A673 (cell line): ENCODE measurements around the gene GNL3. TPM values are rescaled to one million over a fixed set of nuclear protein-coding genes. Genes with fewer than 3 reads are reported as not detected.

ENCODE experiments used
- BruUV-seq: library from RNA; stranded (reverse); fragments of 400-500 nt; replicated peaks from 2 replicates; lab custom pipeline; 2021; lab: Mats Ljungman, UMichigan
- CTCF ChIA-PET: fragments of 300-600 bp; sonication (Branson Sonifier 250); formaldehyde crosslinking; loops from one replicate; lab custom pipeline; 2022; ENCODE audit warnings: antibody characterized with exemption; lab: Charles Lee
- POLR2A ChIA-PET: fragments of 300-600 bp; sonication (Branson Sonifier 250); formaldehyde crosslinking; loops from one replicate; lab custom pipeline; 2022; ENCODE audit warnings: antibody characterized with exemption; ENCODE audit not compliant: low non-redundant PET; lab: Charles Lee
- DNase-seq: peaks from one replicate; pipeline ENCODE4 v3.0.0-alpha.2; 2015; ENCODE audit warnings: low spot score
- H3K27ac ChIP-seq: fragments of 200-600 bp; sonication (generic); 2 replicates; pipeline ENCODE4 v1.5.1; 2016; ENCODE audit warnings: mixed run types, low read depth, mild to moderate bottlenecking, mixed read lengths, antibody characterized with exemption, low read length; ENCODE audit not compliant: poor library complexity, severe bottlenecking
- H3K27me3 ChIP-seq: fragments of 200-600 bp; sonication (generic); replicated peaks from 2 replicates; pipeline ENCODE4 v1.6.1; 2017; ENCODE audit warnings: mixed run types, low read depth, mild to moderate bottlenecking, mixed read lengths, antibody characterized with exemption, low read length; ENCODE audit not compliant: insufficient read depth, poor library complexity
- H3K36me3 ChIP-seq: fragments of 200-600 bp; sonication (generic); 2 replicates; pipeline ENCODE4 v1.6.1; 2016; ENCODE audit warnings: mixed run types, mild to moderate bottlenecking, mixed read lengths, antibody characterized with exemption, low read length; ENCODE audit not compliant: insufficient read depth, poor library complexity, severe bottlenecking
- H3K4me1 ChIP-seq: fragments of 200-600 bp; sonication (generic); 2 replicates; pipeline ENCODE4 v1.6.1; 2017; ENCODE audit warnings: mixed run types, mild to moderate bottlenecking, mixed read lengths, antibody characterized with exemption, low read length; ENCODE audit not compliant: insufficient read depth, poor library complexity, severe bottlenecking
- H3K4me3 ChIP-seq: fragments of 200-600 bp; sonication (generic); 2 replicates; pipeline ENCODE4 v1.5.1; 2016; ENCODE audit warnings: low read depth, mixed run types, mild to moderate bottlenecking, mixed read lengths, low read length; ENCODE audit not compliant: poor library complexity, severe bottlenecking
- H3K9me3 ChIP-seq: fragments of 200-600 bp; sonication (generic); 2 replicates; pipeline ENCODE4 v1.6.1; 2016; ENCODE audit warnings: mixed run types, low read depth, mild to moderate bottlenecking, mixed read lengths, antibody characterized with exemption, low read length; ENCODE audit not compliant: poor library complexity, severe bottlenecking
- EZH2 ChIP-seq: fragments of 200-600 bp; sonication (generic); IDR thresholded peaks from 2 replicates; pipeline ENCODE4 v1.6.1; 2017; ENCODE audit warnings: borderline replicate concordance, low read depth, mild to moderate bottlenecking, mixed read lengths, antibody characterized with exemption, low read length; ENCODE audit not compliant: poor library complexity, severe bottlenecking
- intact Hi-C: fragments of 100-400 bp; cut with micrococcal nuclease; formaldehyde crosslinking; loops from one replicate; pipeline ENCODE4 v1.10.0; 2022; ENCODE audit not compliant: unreplicated experiment
- total RNA-seq: library from RNA; stranded (reverse); gene quantifications from 2 replicates; pipeline ENCODE4 v1.2.3, GENCODE V29; 2021
- TF ChIP-seq, protein P1 (sequence below): fragments of 300-800, 200-600 bp; sonication (generic); conservative IDR thresholded peaks from 2 replicates; pipeline ENCODE4 v1.5.1; 2017; ENCODE audit warnings: low read depth, mild to moderate bottlenecking, antibody characterized with exemption, low read length, moderate library complexity, mixed read lengths

The GNL3 gene
- total RNA-seq, 1 experiment from 2014 or later: 110 TPM

DNA sequence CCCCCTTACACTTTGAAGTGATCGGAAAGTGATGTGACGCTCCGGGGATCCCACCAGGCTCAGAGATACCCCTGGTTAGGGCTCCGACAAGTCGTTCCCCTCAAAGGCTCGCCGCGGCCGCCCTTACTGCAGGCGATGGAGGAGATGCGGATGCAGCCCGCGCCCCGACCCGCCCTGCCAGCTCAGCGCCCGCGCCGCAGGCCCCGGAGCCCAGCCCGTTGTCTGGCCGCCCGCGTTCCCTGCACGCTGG, 19.5 kb downstream of the GNL3 start:
- TF ChIP-seq, protein P1, sequence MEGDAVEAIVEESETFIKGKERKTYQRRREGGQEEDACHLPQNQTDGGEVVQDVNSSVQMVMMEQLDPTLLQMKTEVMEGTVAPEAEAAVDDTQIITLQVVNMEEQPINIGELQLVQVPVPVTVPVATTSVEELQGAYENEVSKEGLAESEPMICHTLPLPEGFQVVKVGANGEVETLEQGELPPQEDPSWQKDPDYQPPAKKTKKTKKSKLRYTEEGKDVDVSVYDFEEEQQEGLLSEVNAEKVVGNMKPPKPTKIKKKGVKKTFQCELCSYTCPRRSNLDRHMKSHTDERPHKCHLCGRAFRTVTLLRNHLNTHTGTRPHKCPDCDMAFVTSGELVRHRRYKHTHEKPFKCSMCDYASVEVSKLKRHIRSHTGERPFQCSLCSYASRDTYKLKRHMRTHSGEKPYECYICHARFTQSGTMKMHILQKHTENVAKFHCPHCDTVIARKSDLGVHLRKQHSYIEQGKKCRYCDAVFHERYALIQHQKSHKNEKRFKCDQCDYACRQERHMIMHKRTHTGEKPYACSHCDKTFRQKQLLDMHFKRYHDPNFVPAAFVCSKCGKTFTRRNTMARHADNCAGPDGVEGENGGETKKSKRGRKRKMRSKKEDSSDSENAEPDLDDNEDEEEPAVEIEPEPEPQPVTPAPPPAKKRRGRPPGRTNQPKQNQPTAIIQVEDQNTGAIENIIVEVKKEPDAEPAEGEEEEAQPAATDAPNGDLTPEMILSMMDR: no peak
- TF ChIP-seq EZH2: no peak
- H3K4me1 ChIP-seq: no peaks in the 10 kb centered on the region

GRCh38 chr3:52705688-52706686, 20.2 kb downstream of the GNL3 start, which contains the start of the genes GLT8D1 and SPCS1:
Gene GLT8D1, minus strand, starts transcription at chr3:52705791. Its CDS starts 5,331 bp downstream, at chr3:52700460.
Gene SPCS1, plus strand, starts transcription at chr3:52706106. Its CDS starts 141 bp downstream, at chr3:52706247.
- H3K27me3 ChIP-seq: no peaks in the 10 kb centered on the region
- TF ChIP-seq EZH2: no peak
- TF ChIP-seq, protein P1: no peak
- intact Hi-C loops: no loop called here
- no peaks in the 10 kb centered on the region for H3K4me1 ChIP-seq
- peak within 1 kb of the TSS; percentile 83 for H3K4me3 ChIP-seq
- H3K9me3 ChIP-seq: no peaks in the 10 kb centered on the region
- ChIA-PET POLR2A (no interaction called here), CTCF (no interaction called here)
- peaks cover 6% of the 10 kb centered on the region for H3K36me3 ChIP-seq
- no TSS peak for BruUV-seq
- peak within 1 kb of the TSS; percentile 76 for H3K27ac ChIP-seq
- peak; percentile 83 for DNase-seq

More for the DNA sequence above, 19.5 kb downstream of the GNL3 start:
- ChIA-PET CTCF (no interaction called here), POLR2A (no interaction called here)
- Histone ChIP-seq H3K9me3 (no peaks in the 10 kb centered on the region), H3K4me3 (peak overlapping the region; percentile 83), H3K27ac (peak overlapping the region; percentile 76), H3K27me3 (no peaks in the 10 kb centered on the region), H3K36me3 (peaks cover 6% of the 10 kb centered on the region)
- no TSS peak for BruUV-seq
- no peak for DNase-seq
- intact Hi-C loops: no loop called here

DNA sequence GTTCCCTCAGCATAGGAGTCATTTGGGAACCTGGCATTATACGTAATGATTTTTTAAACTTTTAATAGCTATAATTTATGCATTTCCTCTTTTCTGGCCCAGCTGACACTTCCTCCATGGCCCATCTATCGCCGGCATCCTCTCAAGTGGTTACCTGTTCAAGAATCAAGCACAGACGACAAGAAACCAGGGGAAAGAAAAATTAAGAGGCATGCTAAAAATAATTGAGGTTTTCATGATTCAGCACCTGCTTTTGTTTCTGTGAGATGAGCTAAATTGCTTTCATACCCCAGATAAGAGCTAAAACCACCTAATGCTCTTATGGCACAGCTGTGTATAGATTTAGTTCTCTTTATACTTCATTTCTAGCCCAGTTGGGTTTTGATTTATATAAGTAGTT, 21.8 kb downstream of the GNL3 start:
- no TSS peak for BruUV-seq
- no peak overlapping the region for H3K27ac ChIP-seq
- intact Hi-C loops: no loop called here
- ChIA-PET POLR2A (no interaction called here), CTCF (no interaction called here)
- H3K9me3 ChIP-seq: no peaks in the 10 kb centered on the region
- no peak for DNase-seq
- no peak for TF ChIP-seq EZH2
- TF ChIP-seq, protein P1: no peak
- H3K36me3 ChIP-seq: peaks cover 6% of the 10 kb centered on the region
- H3K27me3 ChIP-seq: no peaks in the 10 kb centered on the region
- no peak overlapping the region for H3K4me3 ChIP-seq
- no peaks in the 10 kb centered on the region for H3K4me1 ChIP-seq
